ENCODE results near the gene CNBD2. TPM values are rescaled to one million over a fixed set of nuclear protein-coding genes. Genes with fewer than 3 reads are reported as not detected.
A peak's percentile ranks its signal among the peaks of the same experiment; 100 is the strongest.

CNBD2 gene
- total RNA-seq, 1 experiment from 2014 or later = 3.8 TPM

GRCh38 chr20:35978041-35978513 is 9.7 kb downstream of the CNBD2 start:
- CTCF ChIA-PET = interaction anchor here (1.2 to 3.4 kb wide), 6 partner anchors 10 to 225 kb away, joined by 3 to 20 read pairs (median 6); partner anchors contain the start of genes CNBD2 and SCAND1
- H3K27me3 Mint-ChIP-seq (ENCODE audit: low read depth) = no peaks in the 10 kb centered on the region; the same call in 1 of the 2 replicates
- POLR2A ChIA-PET = interaction anchor here (0.7 to 1.5 kb wide), 2 partner anchors 23 to 524 kb away, joined by 3 to 5 read pairs; partner anchors contain the start of gene SCAND1

GRCh38 chr20:35979544-35979943 is 11.2 kb downstream of the CNBD2 start:
- POLR2A ChIA-PET = no interaction called here
- Mint-ChIP-seq H3K4me3 (no peak overlapping the region), H3K36me3 (no peaks in the 10 kb centered on the region), H3K4me1 (peaks cover 3% of the 10 kb centered on the region; the same call in 1 of the 2 replicates), H3K9me3 (peaks cover 3% of the 10 kb centered on the region; the same call in 1 of the 2 replicates), H3K27me3 (ENCODE audit: low read depth) (no peaks in the 10 kb centered on the region; the same call in none of the 2 replicates), H3K27ac (no peak overlapping the region)
- DNase-seq (ENCODE audit: low spot score) (no peak), ATAC-seq (no peak)
- TF ChIP-seq SMAD3 (CRISPR knock-in tag; IDR thresholded peaks at IDR 0.05; ENCODE audit: borderline replicate concordance) (no peak), FOXP1 (CRISPR knock-in tag; IDR thresholded peaks at IDR 0.05; ENCODE audit: borderline replicate concordance) (no peak), ZNF121 (CRISPR knock-in tag; IDR thresholded peaks at IDR 0.05) (no peak)
- CTCF ChIA-PET = interaction anchor here (1.2 to 6.5 kb wide), 3 partner anchors 12 to 223 kb away, joined by 6 to 74 read pairs (median 6); partner anchors contain the start of gene SCAND1

More at GRCh38 chr20:35978041-35978513, 9.7 kb downstream of the CNBD2 start:
- Mint-ChIP-seq H3K4me3 (no peak overlapping the region), H3K9me3 (peaks cover 3% of the 10 kb centered on the region; the same call in 1 of the 2 replicates), H3K4me1 (no peaks in the 10 kb centered on the region), H3K27ac (no peak overlapping the region), H3K36me3 (no peaks in the 10 kb centered on the region)
- DNase-seq (ENCODE audit: low spot score) (no peak), ATAC-seq (no peak)
- TF ChIP-seq USF2 (CRISPR knock-in tag; IDR thresholded peaks at IDR 0.05) (no peak), MYBL2 (CRISPR knock-in tag; IDR thresholded peaks at IDR 0.05) (no peak), E2F1 (CRISPR knock-in tag; IDR thresholded peaks at IDR 0.05) (no peak), RORB (CRISPR knock-in tag; IDR thresholded peaks at IDR 0.05) (no peak), ZBTB43 (CRISPR knock-in tag; IDR thresholded peaks at IDR 0.05) (no peak)

GRCh38 chr20:35981969-35982368 is 13.6 kb downstream of the CNBD2 start:
- POLR2A ChIA-PET = no interaction called here
- Mint-ChIP-seq H3K4me3 (no peak overlapping the region), H3K9me3 (no peaks in the 10 kb centered on the region), H3K27ac (no peak overlapping the region), H3K36me3 (no peaks in the 10 kb centered on the region), H3K4me1 (peaks cover 3% of the 10 kb centered on the region; the same call in 1 of the 2 replicates), H3K27me3 (ENCODE audit: low read depth) (no peaks in the 10 kb centered on the region; the same call in none of the 2 replicates)
- DNase-seq (ENCODE audit: low spot score) = no peak
- CTCF ChIA-PET = interaction anchor here (1.0 to 6.5 kb wide), 5 partner anchors 10 to 221 kb away, joined by 3 to 74 read pairs (median 8); no protein-coding TSS in a partner anchor
- ATAC-seq = peak; percentile 52; the same call in 1 of the 2 replicates
- TF ChIP-seq ZNF512 (CRISPR knock-in tag; IDR thresholded peaks at IDR 0.05; ENCODE audit: borderline replicate concordance) = no peak
- no peak for TF ChIP-seq ELF4 (CRISPR knock-in tag; IDR thresholded peaks at IDR 0.05; ENCODE audit: low read depth)
- TF ChIP-seq ETV6 (CRISPR knock-in tag; IDR thresholded peaks at IDR 0.05) = no peak
- TF ChIP-seq USF1 (CRISPR knock-in tag; IDR thresholded peaks at IDR 0.05) = no peak
- no peak for TF ChIP-seq JAZF1 (CRISPR knock-in tag; IDR thresholded peaks at IDR 0.05)
- no peak for TF ChIP-seq EMX1 (CRISPR knock-in tag; IDR thresholded peaks at IDR 0.05)
- no peak for TF ChIP-seq ZNF263 (CRISPR knock-in tag; IDR thresholded peaks at IDR 0.05; ENCODE audit: low read depth)
- no peak for TF ChIP-seq FOXP1 (CRISPR knock-in tag; IDR thresholded peaks at IDR 0.05; ENCODE audit: borderline replicate concordance)
- TF ChIP-seq NR2C2 (CRISPR knock-in tag; IDR thresholded peaks at IDR 0.05) = no peak
- TF ChIP-seq SMAD4 (CRISPR knock-in tag; IDR thresholded peaks at IDR 0.05) = no peak
- no peak for TF ChIP-seq CDX4 (CRISPR knock-in tag; IDR thresholded peaks at IDR 0.05; ENCODE audit: borderline replicate concordance)
- no peak for TF ChIP-seq ZBTB43 (CRISPR knock-in tag; IDR thresholded peaks at IDR 0.05)

Measured in WTC11 (cell line).